Retinal pigment epithelial cell (primary cell): ENCODE results near the gene WDR38.
"Not testable (repeated sequence)": the region's sequence is repeated elsewhere in the genome, so short reads cannot be mapped to it uniquely, and the experiment has no call there.

Source experiments
- DNase-seq: peaks from one replicate; pipeline ENCODE4 v3.0.0-alpha.2; 2010; ENCODE audit warnings: low read depth
- H3K4me3 ChIP-seq: 2 replicates; pipeline ENCODE4 v1.5.1; 2011; ENCODE audit warnings: mild to moderate bottlenecking, low read length, control low read depth, moderate library complexity
- CTCF ChIP-seq: conservative IDR thresholded peaks from 2 replicates; pipeline ENCODE4 v1.5.1; 2011; ENCODE audit warnings: low read depth, low read length, control low read depth, inconsistent platforms

WDR38 gene

GRCh38 chr9:124843456-124844034 is 9.7 kb upstream of the WDR38 start:
- TF ChIP-seq CTCF: no peak
- H3K4me3 ChIP-seq: no peak overlapping the region
- no peak for DNase-seq

- no peak for DNase-seq
- no peak overlapping the region for H3K4me3 ChIP-seq
- no peak for TF ChIP-seq CTCF
These were observed 9.0 kb upstream of the WDR38 start for GRCh38 chr9:124844291-124844690.

GRCh38 chr9:124846467-124846866 is 6.8 kb upstream of the WDR38 start:
- not testable (repeated sequence) for H3K4me3 ChIP-seq, DNase-seq

- no peak for TF ChIP-seq CTCF
- DNase-seq: no peak
- H3K4me3 ChIP-seq: no peak overlapping the region
These were observed 6.3 kb upstream of the WDR38 start for GRCh38 chr9:124846969-124847368.

GRCh38 chr9:124849801-124850200 is 3.5 kb upstream of the WDR38 start:
- TF ChIP-seq CTCF: no peak
- DNase-seq: no peak
- H3K4me3 ChIP-seq: no peak overlapping the region

GRCh38 chr9:124852121-124852828 is 985 bp upstream of the WDR38 start:
- TF ChIP-seq CTCF: no peak
- no peak overlapping the region for H3K4me3 ChIP-seq
- no peak for DNase-seq

- no peak for TF ChIP-seq CTCF
- DNase-seq: no peak
- no peak overlapping the region for H3K4me3 ChIP-seq
These were observed 414 bp downstream of the WDR38 start for GRCh38 chr9:124853605-124854143.
